ENCODE results near the gene HEATR9.

DNA sequence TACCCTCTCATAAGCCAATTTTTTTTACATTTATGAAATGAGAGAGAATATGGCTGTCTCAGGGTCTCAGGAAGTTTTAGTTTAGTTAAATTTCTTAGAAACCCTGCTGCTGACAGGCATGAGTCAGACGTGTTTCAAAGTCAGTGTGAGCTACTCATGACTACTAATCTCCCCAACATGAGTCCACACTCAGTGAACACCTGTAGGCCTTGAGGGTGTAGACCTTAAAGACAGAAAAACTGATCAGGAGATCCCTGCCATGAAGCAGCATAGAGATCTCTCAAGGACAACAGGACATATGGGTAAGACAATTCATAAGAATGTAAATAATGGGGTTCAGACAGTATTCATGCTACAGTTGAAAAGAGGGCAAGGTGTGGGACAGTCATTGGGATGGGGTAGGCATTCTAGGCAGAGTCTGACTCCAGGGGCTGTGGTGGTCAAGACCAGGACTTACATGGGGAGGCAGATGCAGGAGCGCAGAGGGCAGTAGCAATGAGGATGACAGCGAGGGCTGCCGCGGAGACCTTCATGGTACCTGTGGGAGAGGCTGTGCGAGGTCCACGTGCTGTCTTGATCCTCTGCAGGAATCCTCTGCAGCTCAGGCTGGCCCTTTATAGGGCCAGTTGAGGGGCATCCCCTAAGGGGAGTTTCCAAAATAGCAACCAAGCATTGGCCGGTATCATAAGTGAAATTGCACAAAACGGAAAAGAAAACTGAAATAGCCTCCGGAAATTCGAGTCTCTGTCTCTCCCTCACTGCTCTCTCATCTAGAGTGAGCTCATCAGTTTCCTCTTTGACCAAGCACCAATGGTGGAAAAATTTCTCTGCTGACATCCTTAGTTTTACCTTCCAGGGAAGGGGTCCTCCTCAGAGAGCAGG lies 11.3 kb upstream of the HEATR9 start, which contains the start of gene CCL5:
- TF ChIP-seq EZH2 (IDR thresholded peaks at IDR 0.05; ENCODE audit: borderline replicate concordance) (no peak), EZH2phosphoT487 (IDR thresholded peaks at IDR 0.05; ENCODE audit: low read depth, severe bottlenecking, unreplicated experiment) (no peak)
- TF ChIP-seq, protein P1, sequence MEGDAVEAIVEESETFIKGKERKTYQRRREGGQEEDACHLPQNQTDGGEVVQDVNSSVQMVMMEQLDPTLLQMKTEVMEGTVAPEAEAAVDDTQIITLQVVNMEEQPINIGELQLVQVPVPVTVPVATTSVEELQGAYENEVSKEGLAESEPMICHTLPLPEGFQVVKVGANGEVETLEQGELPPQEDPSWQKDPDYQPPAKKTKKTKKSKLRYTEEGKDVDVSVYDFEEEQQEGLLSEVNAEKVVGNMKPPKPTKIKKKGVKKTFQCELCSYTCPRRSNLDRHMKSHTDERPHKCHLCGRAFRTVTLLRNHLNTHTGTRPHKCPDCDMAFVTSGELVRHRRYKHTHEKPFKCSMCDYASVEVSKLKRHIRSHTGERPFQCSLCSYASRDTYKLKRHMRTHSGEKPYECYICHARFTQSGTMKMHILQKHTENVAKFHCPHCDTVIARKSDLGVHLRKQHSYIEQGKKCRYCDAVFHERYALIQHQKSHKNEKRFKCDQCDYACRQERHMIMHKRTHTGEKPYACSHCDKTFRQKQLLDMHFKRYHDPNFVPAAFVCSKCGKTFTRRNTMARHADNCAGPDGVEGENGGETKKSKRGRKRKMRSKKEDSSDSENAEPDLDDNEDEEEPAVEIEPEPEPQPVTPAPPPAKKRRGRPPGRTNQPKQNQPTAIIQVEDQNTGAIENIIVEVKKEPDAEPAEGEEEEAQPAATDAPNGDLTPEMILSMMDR (IDR thresholded peaks at IDR 0.05; ENCODE audit: poor library complexity) = no peak

Measured in hepatocyte (in vitro differentiated cells).